ENCODE data around the gene CTNNA1.

DNA sequence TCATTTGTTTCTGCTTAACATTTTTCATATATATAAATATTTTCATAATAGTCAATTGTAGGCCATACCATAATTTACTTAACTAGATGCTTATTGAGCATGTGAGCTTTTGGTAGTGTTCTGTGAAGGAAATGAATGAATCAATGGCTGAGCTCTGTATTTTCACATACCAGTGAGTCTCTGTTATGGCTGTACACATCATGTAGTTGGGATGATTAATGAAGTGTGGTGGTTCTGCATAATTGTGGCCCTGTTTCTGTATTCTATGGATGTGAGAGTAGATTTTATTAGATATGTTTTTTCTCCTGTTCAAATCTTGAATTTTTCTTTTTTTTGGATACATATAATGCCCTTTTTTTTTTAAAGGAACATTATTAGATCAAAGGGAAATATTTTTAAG, 56.2 kb downstream of the CTNNA1 start:
- TF ChIP-seq, protein P1, sequence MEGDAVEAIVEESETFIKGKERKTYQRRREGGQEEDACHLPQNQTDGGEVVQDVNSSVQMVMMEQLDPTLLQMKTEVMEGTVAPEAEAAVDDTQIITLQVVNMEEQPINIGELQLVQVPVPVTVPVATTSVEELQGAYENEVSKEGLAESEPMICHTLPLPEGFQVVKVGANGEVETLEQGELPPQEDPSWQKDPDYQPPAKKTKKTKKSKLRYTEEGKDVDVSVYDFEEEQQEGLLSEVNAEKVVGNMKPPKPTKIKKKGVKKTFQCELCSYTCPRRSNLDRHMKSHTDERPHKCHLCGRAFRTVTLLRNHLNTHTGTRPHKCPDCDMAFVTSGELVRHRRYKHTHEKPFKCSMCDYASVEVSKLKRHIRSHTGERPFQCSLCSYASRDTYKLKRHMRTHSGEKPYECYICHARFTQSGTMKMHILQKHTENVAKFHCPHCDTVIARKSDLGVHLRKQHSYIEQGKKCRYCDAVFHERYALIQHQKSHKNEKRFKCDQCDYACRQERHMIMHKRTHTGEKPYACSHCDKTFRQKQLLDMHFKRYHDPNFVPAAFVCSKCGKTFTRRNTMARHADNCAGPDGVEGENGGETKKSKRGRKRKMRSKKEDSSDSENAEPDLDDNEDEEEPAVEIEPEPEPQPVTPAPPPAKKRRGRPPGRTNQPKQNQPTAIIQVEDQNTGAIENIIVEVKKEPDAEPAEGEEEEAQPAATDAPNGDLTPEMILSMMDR (optimal IDR thresholded peaks at IDR 0.05 in 1 of 3, IDR thresholded peaks at IDR 0.05 in 1 of 3, conservative IDR thresholded peaks at IDR 0.05 in 1 of 3; ENCODE audit: extremely low read depth in 1 of 3, insufficient read depth in 2 of 3, low read length in 3 of 3) = no peak
- TF ChIP-seq EZH2 (IDR thresholded peaks at IDR 0.05; ENCODE audit: low read length) = no peak

All from keratinocyte (primary cell).